GM18520 (cell line): ENCODE data around the gene WDR20.

Experiments used
- ATAC-seq: cut with Tn5 transposase; IDR thresholded peaks from one replicate; pipeline ENCODE4 v1.9.1; 2021; ENCODE audit not compliant: unreplicated experiment

The WDR20 gene

DNA sequence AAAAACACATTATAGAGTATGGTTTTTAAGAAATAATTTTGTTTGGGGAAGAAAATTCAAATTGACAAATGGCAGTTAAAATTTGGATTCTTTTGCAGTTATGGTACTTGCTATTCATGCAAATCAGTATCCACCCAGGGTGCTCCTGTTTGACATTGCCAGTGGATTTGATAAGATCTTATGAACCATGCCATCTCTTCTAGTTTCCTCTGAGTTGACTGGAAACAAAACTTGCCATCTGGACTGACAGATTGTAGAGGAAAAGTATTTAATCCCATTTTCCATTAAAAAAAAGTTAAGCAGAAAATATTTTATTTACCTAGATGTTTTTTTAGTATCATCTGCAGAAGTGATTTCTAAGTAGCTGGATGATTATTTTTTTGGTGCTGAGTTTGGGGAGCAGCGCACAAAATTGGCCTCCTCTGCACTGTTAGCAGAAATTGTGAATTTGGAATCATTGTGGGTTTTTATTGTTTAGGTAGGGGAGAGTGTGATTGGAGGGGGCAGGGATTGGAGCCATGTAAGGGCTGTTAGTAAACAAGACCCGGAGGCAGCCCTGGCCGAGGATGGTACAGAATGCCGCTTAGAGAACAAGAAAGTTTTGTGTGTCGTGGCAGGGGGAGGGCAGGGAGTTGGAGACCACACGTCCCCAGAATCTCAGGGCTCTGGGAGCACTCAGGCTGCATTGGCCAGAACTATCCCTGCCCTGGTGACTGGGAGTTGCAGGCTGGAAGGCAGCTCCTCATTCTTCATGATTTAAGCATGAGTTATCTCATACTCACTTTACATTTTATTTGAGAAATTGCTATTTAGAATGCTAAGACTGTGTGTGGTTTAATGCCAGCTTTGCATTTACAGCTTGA lies 56.6 kb downstream of the WDR20 start:
- no peak for ATAC-seq

DNA sequence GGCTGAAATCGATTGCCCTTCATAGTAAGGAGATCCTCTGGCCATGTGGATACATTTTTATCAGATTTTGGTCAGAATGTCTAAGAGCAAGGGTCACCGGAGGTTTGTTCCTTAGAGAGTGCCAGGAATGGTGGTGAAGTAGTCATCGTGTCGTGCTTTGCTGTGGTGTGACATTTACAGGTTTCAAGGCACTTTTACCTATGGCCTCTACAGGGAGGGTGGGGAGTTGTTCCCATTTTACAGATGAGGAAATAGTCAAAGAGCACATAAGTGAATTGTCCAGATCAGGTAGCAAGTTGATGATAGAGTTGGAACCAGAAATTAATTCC lies 57.2 kb downstream of the WDR20 start:
- ATAC-seq, result no peak

DNA sequence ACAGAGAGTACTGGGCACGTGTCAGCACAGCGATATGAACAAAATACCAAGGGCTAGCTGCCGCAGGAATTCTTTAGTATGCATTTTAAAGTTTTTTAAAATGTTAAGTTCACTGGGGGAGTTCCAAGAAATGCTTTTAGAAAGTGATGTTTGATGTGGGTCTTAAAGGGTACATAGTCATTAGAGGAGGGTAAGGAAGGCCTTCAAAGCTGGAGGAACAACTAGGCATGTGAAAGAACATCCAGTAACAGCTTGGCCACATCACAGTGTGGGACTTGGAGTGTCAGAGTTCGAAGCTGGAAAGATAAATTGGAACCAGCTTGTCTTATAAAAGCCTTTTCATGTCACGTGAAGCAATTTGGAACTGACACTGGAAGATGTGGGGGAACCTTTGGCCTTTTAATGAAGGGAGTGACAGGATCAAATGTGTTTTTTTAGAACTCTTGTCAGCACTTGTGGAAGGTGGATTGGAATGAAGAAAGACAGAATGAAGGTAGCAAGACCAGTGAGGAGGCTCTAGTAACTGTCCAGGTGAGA lies 57.7 kb downstream of the WDR20 start:
- no peak for ATAC-seq

GRCh38 chr14:102200690-102201352 lies 61.1 kb downstream of the WDR20 start:
- no peak for ATAC-seq

GRCh38 chr14:102201353-102201738 lies 61.6 kb downstream of the WDR20 start:
- no peak for ATAC-seq

DNA sequence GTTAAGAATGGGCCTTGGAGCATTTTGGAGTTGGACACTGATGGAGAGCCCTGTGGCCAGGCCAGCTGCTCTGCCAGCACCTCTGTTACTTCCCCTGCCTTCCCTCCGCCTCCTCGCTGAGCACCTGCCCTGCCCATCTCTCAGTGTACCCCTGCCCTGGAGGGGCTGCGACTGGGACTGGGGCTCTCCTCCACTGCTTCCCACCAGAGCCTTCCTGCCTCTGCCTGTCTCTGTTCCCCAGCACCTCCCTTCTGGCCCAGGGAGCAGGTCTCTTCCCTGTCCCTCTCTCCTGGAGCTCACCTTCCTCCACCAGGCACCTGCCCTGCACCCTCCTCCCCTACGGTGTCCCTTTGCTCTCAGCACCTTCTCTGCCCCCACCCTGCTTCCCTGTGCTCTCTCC lies 62.1 kb downstream of the WDR20 start:
- ATAC-seq, result no peak

DNA sequence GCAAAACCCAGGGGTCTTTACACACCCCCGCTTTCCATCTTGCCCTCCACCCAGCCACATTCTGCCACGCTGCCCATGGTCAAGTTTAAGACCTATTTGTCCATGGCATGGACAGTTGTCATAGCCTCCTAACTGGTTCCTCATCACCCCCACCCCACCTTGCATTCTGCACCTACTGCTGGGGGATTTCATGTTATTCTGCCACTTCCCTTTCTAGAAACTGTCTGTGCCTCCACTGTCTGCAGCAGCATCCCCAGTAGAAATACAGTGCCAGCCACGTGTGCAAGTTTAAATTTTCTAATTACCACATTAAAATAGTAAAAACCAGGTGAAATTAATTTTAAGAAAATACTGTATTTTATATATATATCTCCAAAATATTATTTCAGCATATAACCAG lies 63.2 kb downstream of the WDR20 start:
- ATAC-seq, result no peak

- ATAC-seq, result no peak
Observed at GRCh38 chr14:102203382-102203781, 63.7 kb downstream of the WDR20 start.

DNA sequence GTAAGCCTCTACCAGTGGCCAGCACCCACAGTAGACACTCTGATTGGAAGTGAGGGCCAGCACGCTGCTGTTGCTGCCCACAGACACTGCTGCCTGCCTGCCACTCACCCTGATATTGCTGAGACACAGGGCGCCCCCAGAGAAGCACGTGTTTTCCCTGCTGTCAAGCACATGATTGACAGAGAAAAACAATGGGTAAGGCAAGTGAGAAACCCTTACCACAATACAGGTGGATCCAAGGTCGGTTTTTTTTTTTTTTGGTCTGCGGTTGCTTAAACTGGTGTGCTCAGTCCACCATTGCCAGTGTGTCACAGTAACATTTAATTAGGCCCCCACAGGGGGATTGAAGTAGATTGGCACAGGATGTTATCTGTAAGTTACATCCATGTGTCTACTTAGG lies 65.9 kb downstream of the WDR20 start:
- ATAC-seq, result no peak

DNA sequence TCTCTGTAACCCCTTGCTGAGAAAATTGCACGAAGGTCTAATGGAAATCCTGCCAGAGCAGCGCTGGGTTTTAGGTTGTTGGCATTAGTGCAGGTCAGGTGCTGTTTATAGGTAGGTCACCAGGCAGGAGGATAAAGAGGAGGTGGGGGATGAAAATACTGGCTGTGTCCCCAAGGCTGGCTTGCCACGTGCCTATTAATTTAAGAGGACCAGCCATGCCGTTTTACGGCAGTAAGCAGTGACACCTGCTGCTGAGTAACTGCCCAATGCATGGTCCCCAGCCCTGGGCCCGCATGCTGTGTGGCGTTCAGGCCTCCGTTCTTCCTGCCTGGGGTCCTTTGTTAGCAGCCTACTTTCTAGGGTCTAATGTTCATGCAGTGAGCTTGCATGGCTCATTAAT lies 67.2 kb downstream of the WDR20 start:
- no peak for ATAC-seq

DNA sequence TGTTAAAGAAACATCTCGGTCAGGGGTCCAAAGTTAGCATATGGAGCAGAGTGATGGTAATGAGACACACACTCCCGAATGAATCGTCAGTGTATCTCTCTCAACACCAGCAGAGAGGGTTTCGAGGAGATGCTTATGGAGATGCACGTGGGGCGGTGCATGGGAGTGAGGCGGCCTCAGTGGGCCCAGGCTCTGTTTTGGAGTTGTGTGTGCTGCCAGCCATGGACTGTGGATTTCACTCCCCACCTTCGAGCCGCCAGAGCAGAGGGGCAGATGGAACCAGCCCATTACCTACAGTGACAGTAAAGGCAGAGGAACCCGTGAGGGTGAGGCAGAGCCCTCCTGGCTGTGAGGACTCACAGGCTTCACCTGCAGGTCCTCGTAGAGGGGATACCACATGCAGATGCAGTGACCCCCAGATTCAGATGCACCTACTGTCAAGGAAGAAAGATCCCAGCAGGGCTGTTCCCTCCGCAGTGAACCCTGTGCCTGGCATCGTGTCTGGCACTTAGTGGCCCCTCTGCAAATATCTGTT lies 68.2 kb downstream of the WDR20 start:
- no peak for ATAC-seq

GRCh38 chr14:102208741-102209140 lies 69.0 kb downstream of the WDR20 start:
- ATAC-seq, result no peak

GRCh38 chr14:102209224-102209966 lies 69.7 kb downstream of the WDR20 start:
- ATAC-seq, result no peak

DNA sequence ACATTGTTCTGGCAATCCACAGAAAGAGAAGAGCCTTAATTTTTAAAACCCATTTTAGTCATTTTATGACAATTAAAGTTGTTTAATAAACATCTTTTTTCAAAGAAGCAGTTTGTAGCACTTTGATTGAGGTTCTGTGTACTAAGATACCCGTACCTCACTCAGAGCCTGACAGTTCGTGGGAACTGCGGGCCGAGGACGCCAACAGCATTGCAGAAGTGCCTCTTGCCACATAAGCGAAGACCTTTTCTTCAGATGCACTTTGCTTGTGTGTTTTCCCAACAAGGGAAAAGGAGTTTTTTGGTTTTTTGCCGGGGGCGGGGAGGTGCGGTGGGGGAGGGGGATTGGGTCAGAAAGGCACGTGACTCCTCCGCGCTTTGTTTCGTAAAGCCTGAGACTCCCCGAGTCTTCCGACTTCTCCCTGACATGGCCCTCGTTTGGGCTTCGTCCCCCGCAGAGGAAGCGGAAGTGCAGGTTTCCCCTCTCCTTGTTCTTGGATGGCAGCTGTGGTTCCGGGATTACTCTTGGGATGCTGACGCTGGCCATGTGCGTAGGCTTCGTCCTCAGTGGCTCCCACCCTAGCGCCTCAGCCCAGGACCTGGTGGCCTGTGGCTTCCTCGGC lies 70.8 kb downstream of the WDR20 start:
- ATAC-seq, result no peak

- no peak for ATAC-seq
Observed at GRCh38 chr14:102211240-102211639, 71.5 kb downstream of the WDR20 start.

GRCh38 chr14:102212356-102212755 lies 72.7 kb downstream of the WDR20 start:
- ATAC-seq, result no peak

DNA sequence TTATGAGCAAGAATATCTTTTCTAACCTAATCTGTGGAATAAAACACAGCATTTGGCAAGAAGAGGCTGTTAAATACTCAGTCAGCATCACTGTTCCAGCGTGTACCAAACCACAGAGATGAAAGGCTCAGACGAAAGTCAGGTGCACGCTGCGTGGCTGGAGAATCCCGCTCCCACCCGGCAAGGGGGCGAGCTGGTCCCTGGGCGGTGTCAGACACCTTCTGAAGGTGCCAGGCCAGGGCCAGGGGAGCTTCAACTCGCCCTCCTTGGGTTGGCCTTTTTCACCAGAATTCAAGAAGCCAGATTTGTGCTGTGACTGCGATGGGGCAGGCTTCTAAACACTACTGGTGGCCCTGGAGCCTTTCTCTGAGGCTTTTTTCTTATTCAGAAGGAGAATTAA lies 73.1 kb downstream of the WDR20 start:
- ATAC-seq, result no peak

DNA sequence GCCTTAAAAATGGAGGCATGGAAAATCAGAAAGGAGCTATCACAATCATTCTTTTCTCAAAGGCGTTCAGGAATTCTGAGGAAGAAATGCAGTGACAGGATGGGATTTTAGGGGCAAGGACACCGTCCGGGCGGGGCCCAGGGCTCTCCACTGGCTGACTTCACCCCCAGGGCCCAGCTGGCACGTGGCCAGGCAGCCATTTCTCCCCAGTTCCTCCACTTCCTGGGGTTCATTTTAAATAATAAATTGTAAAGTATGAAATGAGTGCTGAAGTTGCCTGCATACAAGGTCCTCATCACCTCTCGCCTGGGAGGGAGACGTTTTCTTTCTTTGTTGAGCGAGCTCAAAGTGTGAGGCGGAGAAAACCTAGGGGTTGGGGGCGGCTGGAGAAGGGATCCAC lies 73.8 kb downstream of the WDR20 start:
- no peak for ATAC-seq

- ATAC-seq, result no peak
Observed at GRCh38 chr14:102213984-102214658, 74.4 kb downstream of the WDR20 start.

DNA sequence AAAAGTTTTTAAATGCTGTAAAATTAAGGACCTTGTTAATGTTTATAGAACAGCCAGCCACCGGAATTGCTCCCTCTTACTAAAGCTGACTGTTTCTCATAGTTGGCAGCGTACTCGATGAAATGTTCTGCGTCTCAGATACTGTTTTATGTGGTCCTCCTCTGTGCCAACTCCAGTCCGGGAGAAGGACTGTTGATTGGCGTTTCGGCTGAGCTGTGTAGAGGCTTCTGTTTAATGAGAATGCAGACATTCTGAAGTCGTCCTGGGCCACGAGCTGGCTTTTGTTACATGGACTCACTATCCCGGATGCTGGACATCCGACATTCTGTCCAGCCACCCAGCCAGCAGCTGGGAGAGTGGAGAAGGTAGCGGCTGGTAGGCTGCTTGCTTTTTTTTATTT lies 75.4 kb downstream of the WDR20 start:
- ATAC-seq, result no peak
